T follicular helper cell (primary cell): ENCODE data around the gene LRP3.
A peak's percentile ranks its signal among the peaks of the same experiment; 100 is the strongest.
"Not testable (repeated sequence)": the region's sequence is repeated elsewhere in the genome, so short reads cannot be mapped to it uniquely, and the experiment has no call there.

Experiments used
- DNase-seq: peaks from one replicate; pipeline ENCODE4 v3.0.0-alpha.2; 2020; ENCODE audit warnings: low read depth

Gene LRP3

GRCh38 chr19:33176670-33177416, 17.3 kb upstream of the LRP3 start:
- DNase-seq, result peak; percentile 89

GRCh38 chr19:33177417-33177979, 16.6 kb upstream of the LRP3 start:
- DNase-seq, result peak; percentile 74

GRCh38 chr19:33186431-33187182, 7.5 kb upstream of the LRP3 start:
- DNase-seq, result no peak

- DNase-seq, result no peak
Measured at GRCh38 chr19:33187183-33187540, 7.0 kb upstream of the LRP3 start.

- DNase-seq, result no peak
Measured at GRCh38 chr19:33189453-33189852, 4.7 kb upstream of the LRP3 start.

GRCh38 chr19:33191092-33191491, 3.0 kb upstream of the LRP3 start:
- DNase-seq, result not testable (repeated sequence)

GRCh38 chr19:33191501-33191900, 2.6 kb upstream of the LRP3 start:
- no peak for DNase-seq

GRCh38 chr19:33192010-33192409, 2.1 kb upstream of the LRP3 start:
- DNase-seq, result no peak

- DNase-seq, result no peak
Measured at GRCh38 chr19:33193269-33193864, 763 bp upstream of the LRP3 start.

- no peak for DNase-seq
Measured at GRCh38 chr19:33194532-33194885, 379 bp downstream of the LRP3 start.

- DNase-seq, result no peak
Measured at GRCh38 chr19:33194886-33195644, 935 bp downstream of the LRP3 start.

- DNase-seq, result no peak
Measured at GRCh38 chr19:33195645-33196347, 1.7 kb downstream of the LRP3 start.

GRCh38 chr19:33196446-33197193, 2.5 kb downstream of the LRP3 start:
- DNase-seq, result no peak

- no peak for DNase-seq
Measured at GRCh38 chr19:33197591-33198000, 3.5 kb downstream of the LRP3 start.

- DNase-seq, result no peak
Measured at GRCh38 chr19:33198169-33198568, 4.0 kb downstream of the LRP3 start.

- no peak for DNase-seq
Measured at GRCh38 chr19:33199441-33200265, 5.5 kb downstream of the LRP3 start.

GRCh38 chr19:33201473-33201872, 7.3 kb downstream of the LRP3 start:
- DNase-seq, result no peak

- no peak for DNase-seq
Measured at GRCh38 chr19:33201886-33202545, 7.9 kb downstream of the LRP3 start.
